ENCODE results near the gene PLEK. TPM values are rescaled to one million over a fixed set of nuclear protein-coding genes. Genes with fewer than 3 reads are reported as not detected.

The PLEK gene
- total and polyA plus RNA-seq, 2 donors: 35.3 to 41.3 TPM

GRCh38 chr2:68425503-68425902 lies 60.4 kb downstream of the PLEK start:
- H3K36me3 ChIP-seq (ENCODE audit: control insufficient read depth in 2 of 2, insufficient read depth in 2 of 2, low read length in 1 of 2): no peaks in the 10 kb centered on the region
- H3K27ac ChIP-seq (ENCODE audit: low read depth in 1 of 2, low read length in 1 of 2): no peak overlapping the region
- no peaks in the 10 kb centered on the region for H3K9me3 ChIP-seq (ENCODE audit: control insufficient read depth in 2 of 2, insufficient read depth in 1 of 2, low read length in 1 of 2)
- DNase-seq (ENCODE audit: low read depth in 6 of 9, low spot score in 9 of 9): no peak
- H3K27me3 ChIP-seq (ENCODE audit: control insufficient read depth in 2 of 2, insufficient read depth in 1 of 2, low read length in 1 of 2): no peaks in the 10 kb centered on the region
- H3K4me1 ChIP-seq (ENCODE audit: control insufficient read depth in 2 of 2, insufficient read depth in 2 of 2, low read length in 2 of 2): peaks cover 0 to 2% of the 10 kb centered on the region in 2 donors
- H3K4me3 ChIP-seq (ENCODE audit: low read length in 2 of 2): no peak overlapping the region
- WGBS: 91% methylated on average over 3 of the region's 3 CpGs

DNA sequence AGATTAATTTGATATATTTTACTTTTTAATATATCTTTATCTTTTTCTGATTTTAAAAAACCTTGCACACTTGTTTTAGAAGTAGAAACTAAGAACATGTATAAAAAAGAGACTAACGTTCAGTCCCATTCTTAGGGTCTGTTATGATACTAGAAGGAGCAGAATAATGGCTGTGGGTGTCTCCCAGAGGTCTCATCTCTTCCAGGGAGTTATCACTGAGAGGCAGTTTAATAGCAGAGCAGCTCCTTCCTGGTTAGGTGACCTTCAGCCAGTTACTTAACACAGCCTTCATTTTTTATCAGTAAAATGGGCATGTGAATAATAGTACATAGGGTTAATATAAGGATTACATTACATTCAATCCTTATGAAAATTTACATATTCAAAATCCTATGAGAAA lies 61.4 kb downstream of the PLEK start:
- no peak for DNase-seq (ENCODE audit: low read depth in 6 of 9, low spot score in 9 of 9)
- no peaks in the 10 kb centered on the region for H3K9me3 ChIP-seq (ENCODE audit: control insufficient read depth in 2 of 2, insufficient read depth in 1 of 2, low read length in 1 of 2)
- no peaks in the 10 kb centered on the region for H3K27me3 ChIP-seq (ENCODE audit: control insufficient read depth in 2 of 2, insufficient read depth in 1 of 2, low read length in 1 of 2)
- H3K36me3 ChIP-seq (ENCODE audit: control insufficient read depth in 2 of 2, insufficient read depth in 2 of 2, low read length in 1 of 2): no peaks in the 10 kb centered on the region
- H3K4me3 ChIP-seq (ENCODE audit: low read length in 2 of 2): no peak overlapping the region
- H3K27ac ChIP-seq (ENCODE audit: low read depth in 1 of 2, low read length in 1 of 2): peak overlapping the region in 1 of 2 donors; percentile 50
- 96% methylated on average over 1 of the region's 1 CpG for WGBS
- H3K4me1 ChIP-seq (ENCODE audit: control insufficient read depth in 2 of 2, insufficient read depth in 2 of 2, low read length in 2 of 2): no peaks in the 10 kb centered on the region

DNA sequence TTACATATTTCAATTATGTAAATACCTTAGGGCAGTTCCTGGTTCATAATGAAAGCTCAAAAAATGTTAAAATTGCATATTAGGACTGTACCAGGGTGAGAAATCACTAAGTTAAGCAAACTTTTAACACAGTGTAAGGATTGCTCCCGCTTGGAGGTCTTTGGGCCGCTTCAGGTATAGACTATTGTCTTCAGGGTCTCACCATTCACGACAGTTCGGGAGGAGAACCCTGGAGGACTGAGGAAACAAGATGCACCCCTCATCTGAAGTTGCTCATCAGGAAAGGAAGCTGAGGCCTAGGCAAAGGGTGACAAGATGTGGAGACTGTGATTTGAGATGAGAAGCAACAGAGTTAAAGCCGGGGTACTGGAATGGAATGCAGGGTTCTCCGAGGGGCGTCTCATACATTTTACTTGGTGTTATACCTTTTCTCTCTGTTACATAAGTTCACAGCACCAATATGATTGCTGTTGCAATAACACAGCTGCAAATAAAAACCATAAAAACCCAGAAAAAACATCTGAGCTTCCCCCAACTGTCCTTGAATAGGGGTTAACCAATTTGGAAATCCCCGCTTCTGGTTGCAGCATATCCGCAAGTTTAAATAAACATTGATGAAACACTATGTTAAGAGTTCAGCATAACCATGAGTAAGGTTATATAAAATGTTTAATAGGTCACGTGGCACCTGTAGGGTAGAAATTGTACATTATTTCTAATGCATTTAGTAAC lies 61.9 kb downstream of the PLEK start:
- WGBS: 91% methylated on average over 10 of the region's 10 CpGs
- Histone ChIP-seq H3K4me3 (ENCODE audit: low read length in 2 of 2) (no peak overlapping the region), H3K27ac (ENCODE audit: low read depth in 1 of 2, low read length in 1 of 2) (peak overlapping the region; percentile 50 to 60), H3K9me3 (ENCODE audit: control insufficient read depth in 2 of 2, insufficient read depth in 1 of 2, low read length in 1 of 2) (peaks cover 0 to 4% of the 10 kb centered on the region in 2 donors), H3K36me3 (ENCODE audit: control insufficient read depth in 2 of 2, insufficient read depth in 2 of 2, low read length in 1 of 2) (no peaks in the 10 kb centered on the region), H3K4me1 (ENCODE audit: control insufficient read depth in 2 of 2, insufficient read depth in 2 of 2, low read length in 2 of 2) (no peaks in the 10 kb centered on the region), H3K27me3 (ENCODE audit: control insufficient read depth in 2 of 2, insufficient read depth in 1 of 2, low read length in 1 of 2) (no peaks in the 10 kb centered on the region)
- peak in 1 of 9 donors; percentile 31 for DNase-seq (ENCODE audit: low read depth in 6 of 9, low spot score in 9 of 9)

DNA sequence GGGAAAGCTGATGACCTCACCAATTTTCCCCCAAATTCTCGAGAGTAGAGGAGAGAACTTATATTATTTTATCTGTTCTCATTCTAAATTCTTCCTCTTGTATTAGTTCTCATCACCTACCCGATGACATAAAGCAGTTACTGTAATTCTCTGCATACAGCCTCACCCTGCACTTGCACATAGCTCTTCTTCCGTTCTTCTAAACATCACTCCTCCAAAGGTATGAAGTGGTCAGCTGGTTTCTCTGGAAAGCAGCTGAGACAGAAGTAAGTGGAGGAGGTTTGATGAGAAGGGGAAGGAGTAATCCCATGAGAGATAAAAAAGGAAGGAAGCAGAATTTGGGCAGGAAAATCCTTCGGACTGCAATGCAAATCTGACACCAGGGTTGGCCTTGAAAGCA lies 63.0 kb downstream of the PLEK start:
- Histone ChIP-seq H3K27me3 (ENCODE audit: control insufficient read depth in 2 of 2, insufficient read depth in 1 of 2, low read length in 1 of 2) (no peaks in the 10 kb centered on the region), H3K4me1 (ENCODE audit: control insufficient read depth in 2 of 2, insufficient read depth in 2 of 2, low read length in 2 of 2) (no peaks in the 10 kb centered on the region), H3K4me3 (ENCODE audit: low read length in 2 of 2) (no peak overlapping the region), H3K9me3 (ENCODE audit: control insufficient read depth in 2 of 2, insufficient read depth in 1 of 2, low read length in 1 of 2) (peaks cover 0 to 9% of the 10 kb centered on the region in 2 donors), H3K27ac (ENCODE audit: low read depth in 1 of 2, low read length in 1 of 2) (peak overlapping the region in 1 of 2 donors; percentile 65), H3K36me3 (ENCODE audit: control insufficient read depth in 2 of 2, insufficient read depth in 2 of 2, low read length in 1 of 2) (no peaks in the 10 kb centered on the region)
- WGBS: 94% methylated on average over 4 of the region's 4 CpGs
- no peak for DNase-seq (ENCODE audit: low read depth in 6 of 9, low spot score in 9 of 9)

GRCh38 chr2:68428746-68429145 lies 63.7 kb downstream of the PLEK start:
- H3K27ac ChIP-seq (ENCODE audit: low read depth in 1 of 2, low read length in 1 of 2): no peak overlapping the region
- no peak overlapping the region for H3K4me3 ChIP-seq (ENCODE audit: low read length in 2 of 2)
- no peak for DNase-seq (ENCODE audit: low read depth in 6 of 9, low spot score in 9 of 9)
- no peaks in the 10 kb centered on the region for H3K36me3 ChIP-seq (ENCODE audit: control insufficient read depth in 2 of 2, insufficient read depth in 2 of 2, low read length in 1 of 2)
- 91% methylated on average over 1 of the region's 1 CpG for WGBS
- H3K27me3 ChIP-seq (ENCODE audit: control insufficient read depth in 2 of 2, insufficient read depth in 1 of 2, low read length in 1 of 2): no peaks in the 10 kb centered on the region
- no peaks in the 10 kb centered on the region for H3K4me1 ChIP-seq (ENCODE audit: control insufficient read depth in 2 of 2, insufficient read depth in 2 of 2, low read length in 2 of 2)
- H3K9me3 ChIP-seq (ENCODE audit: control insufficient read depth in 2 of 2, insufficient read depth in 1 of 2, low read length in 1 of 2): peaks cover 0 to 14% of the 10 kb centered on the region in 2 donors

DNA sequence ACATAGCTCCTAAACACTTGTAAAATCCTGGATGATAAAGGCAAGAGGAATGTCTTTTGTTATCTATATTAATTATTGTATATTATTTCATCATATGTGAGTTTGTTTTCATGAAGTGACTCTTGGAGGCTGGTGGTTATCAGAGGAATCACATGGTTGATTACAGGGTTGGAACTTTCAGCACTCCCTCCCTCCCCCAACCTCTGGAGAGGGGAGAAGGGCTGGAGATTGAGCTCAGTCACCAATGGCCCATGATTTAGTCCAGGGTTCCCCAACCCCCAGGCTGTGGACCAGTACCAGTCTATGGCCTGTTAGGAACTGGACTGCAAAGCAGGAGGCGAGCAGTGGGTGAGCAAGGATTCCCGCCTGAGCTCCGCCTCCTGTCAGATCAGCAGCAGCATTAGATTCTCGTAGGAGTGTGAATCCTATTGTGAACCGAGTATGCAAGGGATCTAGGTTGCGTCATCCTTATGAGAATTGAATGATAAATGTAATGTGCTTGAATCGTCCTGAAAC lies 64.3 kb downstream of the PLEK start:
- Histone ChIP-seq H3K4me3 (ENCODE audit: low read length in 2 of 2) (no peak overlapping the region), H3K36me3 (ENCODE audit: control insufficient read depth in 2 of 2, insufficient read depth in 2 of 2, low read length in 1 of 2) (no peaks in the 10 kb centered on the region), H3K27me3 (ENCODE audit: control insufficient read depth in 2 of 2, insufficient read depth in 1 of 2, low read length in 1 of 2) (no peaks in the 10 kb centered on the region), H3K4me1 (ENCODE audit: control insufficient read depth in 2 of 2, insufficient read depth in 2 of 2, low read length in 2 of 2) (no peaks in the 10 kb centered on the region), H3K27ac (ENCODE audit: low read depth in 1 of 2, low read length in 1 of 2) (no peak overlapping the region), H3K9me3 (ENCODE audit: control insufficient read depth in 2 of 2, insufficient read depth in 1 of 2, low read length in 1 of 2) (peaks cover 0 to 14% of the 10 kb centered on the region in 2 donors)
- no peak for DNase-seq (ENCODE audit: low read depth in 6 of 9, low spot score in 9 of 9)
- 96% methylated on average over 7 of the region's 7 CpGs for WGBS

DNA sequence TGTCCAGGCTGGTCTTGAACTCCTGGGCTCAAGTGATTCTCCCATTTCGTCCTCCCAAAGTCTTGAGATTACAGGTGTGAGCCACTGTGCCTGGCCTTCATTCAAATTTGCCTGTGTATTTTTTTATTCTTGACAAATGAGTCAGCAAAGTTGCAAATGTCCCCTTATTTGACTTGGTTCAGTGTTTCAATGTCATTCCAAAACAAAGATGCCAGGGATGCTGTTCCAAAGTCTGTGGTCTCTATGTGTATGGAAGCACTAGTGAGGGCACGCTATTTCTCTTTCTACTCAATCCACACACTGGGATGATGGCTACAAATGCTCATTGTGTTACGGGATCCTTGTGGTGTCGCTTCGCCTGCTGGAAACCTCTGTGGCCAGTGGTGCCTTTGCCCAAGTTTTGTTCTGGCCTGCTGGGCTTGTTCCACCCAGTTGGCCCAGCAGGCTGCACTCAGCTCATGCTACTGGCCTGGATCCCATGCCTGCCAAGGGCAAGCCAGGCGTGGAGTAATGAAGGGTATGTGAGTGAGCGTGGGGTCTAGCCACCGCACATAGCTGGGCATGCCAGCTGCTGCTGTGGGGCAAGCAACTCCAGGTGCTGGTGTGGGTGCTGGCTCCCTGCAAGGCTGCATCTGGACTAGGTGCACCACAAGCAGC lies 66.4 kb downstream of the PLEK start:
- DNase-seq (ENCODE audit: low read depth in 6 of 9, low spot score in 9 of 9): no peak
- Histone ChIP-seq H3K4me1 (ENCODE audit: control insufficient read depth in 2 of 2, insufficient read depth in 2 of 2, low read length in 2 of 2) (peaks cover 0 to under 1% of the 10 kb centered on the region in 2 donors), H3K27ac (ENCODE audit: low read depth in 1 of 2, low read length in 1 of 2) (no peak overlapping the region), H3K27me3 (ENCODE audit: control insufficient read depth in 2 of 2, insufficient read depth in 1 of 2, low read length in 1 of 2) (no peaks in the 10 kb centered on the region), H3K9me3 (ENCODE audit: control insufficient read depth in 2 of 2, insufficient read depth in 1 of 2, low read length in 1 of 2) (peaks cover 0 to 14% of the 10 kb centered on the region in 2 donors), H3K36me3 (ENCODE audit: control insufficient read depth in 2 of 2, insufficient read depth in 2 of 2, low read length in 1 of 2) (no peaks in the 10 kb centered on the region), H3K4me3 (ENCODE audit: low read length in 2 of 2) (no peak overlapping the region)
- WGBS: 86% methylated on average over 8 of the region's 8 CpGs

DNA sequence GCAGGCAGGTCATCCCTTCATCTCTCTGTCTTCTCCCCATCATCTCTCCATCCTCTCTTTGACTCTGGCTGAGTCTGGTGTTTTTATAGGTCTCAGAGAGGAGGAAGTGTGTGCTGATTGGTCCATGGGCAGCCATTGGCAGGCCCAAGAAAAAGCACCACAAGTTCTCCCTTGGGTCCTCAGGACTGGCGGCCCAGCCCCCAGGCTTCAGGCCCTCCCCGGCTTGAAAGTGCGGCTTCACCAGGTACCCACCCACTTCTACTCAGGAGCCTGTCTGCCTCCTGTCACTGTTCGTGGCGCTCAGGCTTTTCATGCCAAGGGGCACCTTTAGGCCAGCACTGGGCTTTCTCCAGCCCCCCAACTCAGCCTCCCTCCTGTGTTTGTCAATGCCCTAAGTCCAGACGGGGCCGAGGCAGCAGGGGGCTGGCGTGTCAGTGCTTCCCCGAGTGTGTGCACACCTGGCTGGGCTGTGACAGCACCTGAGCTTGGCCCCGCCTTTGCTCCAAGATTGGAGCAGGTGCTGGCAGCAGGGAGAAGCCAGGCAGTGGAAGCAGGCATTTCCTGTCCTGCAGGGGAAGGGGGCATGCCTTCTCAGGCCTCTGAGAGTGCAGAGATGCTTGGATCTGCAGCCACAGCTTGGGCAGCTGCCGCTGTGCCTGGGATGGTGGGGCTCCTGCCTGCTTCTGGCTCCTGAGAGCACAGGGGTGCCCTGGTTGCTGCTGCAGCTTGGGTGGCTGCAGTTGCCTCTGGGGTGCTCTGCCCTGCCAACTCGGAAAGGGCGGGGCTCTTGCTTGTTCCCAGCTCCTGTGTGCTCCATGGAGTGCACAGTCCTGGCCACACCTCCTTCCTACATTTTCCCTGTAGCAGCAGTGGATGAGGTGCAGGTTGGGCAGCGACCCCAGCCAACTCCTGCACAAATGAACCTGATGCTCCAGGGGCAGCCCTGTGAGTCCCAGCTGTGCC lies 67.9 kb downstream of the PLEK start:
- 82% methylated on average over 14 of the region's 14 CpGs for WGBS

More for the DNA sequence above, 67.9 kb downstream of the PLEK start:
- Histone ChIP-seq H3K4me1 (ENCODE audit: control insufficient read depth in 2 of 2, insufficient read depth in 2 of 2, low read length in 2 of 2) (peaks cover 0 to 7% of the 10 kb centered on the region in 2 donors), H3K9me3 (ENCODE audit: control insufficient read depth in 2 of 2, insufficient read depth in 1 of 2, low read length in 1 of 2) (peaks cover 0 to 14% of the 10 kb centered on the region in 2 donors), H3K36me3 (ENCODE audit: control insufficient read depth in 2 of 2, insufficient read depth in 2 of 2, low read length in 1 of 2) (no peaks in the 10 kb centered on the region), H3K27ac (ENCODE audit: low read depth in 1 of 2, low read length in 1 of 2) (no peak overlapping the region), H3K27me3 (ENCODE audit: control insufficient read depth in 2 of 2, insufficient read depth in 1 of 2, low read length in 1 of 2) (no peaks in the 10 kb centered on the region), H3K4me3 (ENCODE audit: low read length in 2 of 2) (no peak overlapping the region)
- DNase-seq (ENCODE audit: low read depth in 6 of 9, low spot score in 9 of 9): no peak
